Measurements from ENCODE around the gene NINJ1. TPM values are rescaled to one million over a fixed set of nuclear protein-coding genes. Genes with fewer than 3 reads are reported as not detected.

NINJ1 gene
- total and polyA plus RNA-seq, 2 donors (not counting 3 experiments of a cell fraction or from before 2014, with no cell fraction given): 31.5 to 57.7 TPM

DNA sequence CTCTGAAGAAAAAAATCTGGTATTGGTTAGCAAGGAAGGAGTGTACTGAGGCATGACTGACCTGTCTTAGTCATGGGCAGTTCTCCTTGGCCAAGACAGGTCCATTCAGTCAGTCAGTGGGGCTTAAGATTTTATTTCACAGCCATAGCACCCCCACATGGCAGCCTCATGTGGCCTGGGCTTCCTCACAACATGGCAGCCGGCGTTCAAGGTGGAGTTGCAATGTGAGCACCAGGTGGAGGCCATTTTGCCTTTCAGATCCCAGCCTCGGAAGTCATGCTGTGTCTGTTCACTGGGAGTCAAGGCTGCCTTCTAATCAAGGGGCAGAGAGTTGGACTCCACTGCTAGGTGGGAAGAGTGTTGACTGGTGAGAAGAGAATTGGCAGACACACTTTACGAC lies 48.4 kb downstream of the NINJ1 start:
- Histone ChIP-seq H4K20me1 (replicated peaks; ENCODE audit: control insufficient read depth, extremely low read depth, insufficient read depth, low read length) (no peaks in the 10 kb centered on the region), H3K9me3 (replicated peaks; ENCODE audit: control insufficient read depth, insufficient read depth, low read length) (no peaks in the 10 kb centered on the region), H3K9ac (replicated peaks; ENCODE audit: extremely low read depth, insufficient read depth, low read length) (no peak overlapping the region), H3K36me3 (ENCODE audit: control insufficient read depth in 2 of 2, extremely low read depth in 1 of 2, insufficient read depth in 2 of 2, low read length in 2 of 2) (no peaks in the 10 kb centered on the region), H3K79me2 (ENCODE audit: control insufficient read depth, insufficient read depth, low read length) (no peaks in the 10 kb centered on the region), H3K4me1 (ENCODE audit: control insufficient read depth, extremely low read depth, insufficient read depth, low read length) (no peaks in the 10 kb centered on the region), H3K4me2 (ENCODE audit: insufficient read depth, low read length) (no peak overlapping the region), H3K27me3 (ENCODE audit: control insufficient read depth in 2 of 2, insufficient read depth in 2 of 2, low read length in 2 of 2) (no peaks in the 10 kb centered on the region), H3K4me3 (replicated peaks in 1 of 3; ENCODE audit: insufficient read depth in 1 of 3, low read depth in 1 of 3, low read length in 3 of 3) (no peak overlapping the region), H3K27ac (ENCODE audit: insufficient read depth, low read depth, low read length) (no peak overlapping the region), H2AFZ (ENCODE audit: low read depth, low read length) (no peak overlapping the region), H3K9me1 (replicated peaks; ENCODE audit: control insufficient read depth, extremely low read depth, insufficient read depth, low read length) (no peaks in the 10 kb centered on the region)
- FAIRE-seq (no peak), DNase-seq (ENCODE audit: low read depth, low spot score) (no peak)
- dilution Hi-C loops (cut with MboI; ENCODE audit: extremely low pct_ligation_motif_present, low sequenced_read_pairs): no loop called here
- TF ChIP-seq FOS (IDR thresholded peaks at IDR 0.05; ENCODE audit: borderline replicate concordance, insufficient read depth, low read length) (no peak), CTCF (IDR thresholded peaks at IDR 0.05; ENCODE audit: extremely low read depth in 1 of 2, insufficient read depth in 1 of 2, low read depth in 1 of 2, low read length in 2 of 2) (no peak), POLR2A (IDR thresholded peaks at IDR 0.05; ENCODE audit: low read depth, low read length) (no peak), MYC (IDR thresholded peaks at IDR 0.05; ENCODE audit: low read depth, low read length) (no peak), JUN (IDR thresholded peaks at IDR 0.05; ENCODE audit: borderline replicate concordance, insufficient read depth, insufficient read length, low read depth) (no peak), POLR2AphosphoS5 (IDR thresholded peaks at IDR 0.05; ENCODE audit: insufficient read depth, low read depth, low read length) (no peak), EZH2 (IDR thresholded peaks at IDR 0.05; ENCODE audit: borderline replicate concordance, low read depth, low read length, severe bottlenecking) (no peak), GATA2 (IDR thresholded peaks at IDR 0.05; ENCODE audit: insufficient read depth, insufficient read length, low read depth, low read length) (no peak)
- TF ChIP-seq, protein P1, sequence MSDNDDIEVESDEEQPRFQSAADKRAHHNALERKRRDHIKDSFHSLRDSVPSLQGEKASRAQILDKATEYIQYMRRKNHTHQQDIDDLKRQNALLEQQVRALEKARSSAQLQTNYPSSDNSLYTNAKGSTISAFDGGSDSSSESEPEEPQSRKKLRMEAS (IDR thresholded peaks at IDR 0.05; ENCODE audit: insufficient read depth, insufficient read length): no peak
- POLR2A ChIA-PET: no interaction called here
- intact Hi-C loops (cut with micrococcal nuclease): no loop called here
- CTCF ChIA-PET: interaction anchor here (0.9 kb wide), 1 partner anchor 217 kb away, joined by 3 read pairs; no protein-coding TSS in a partner anchor
- no TSS peak for BruUV-seq (replicated peaks)
